ENCODE results near the gene KRT35.
"Not testable (repeated sequence)": the region's sequence is repeated elsewhere in the genome, so short reads cannot be mapped to it uniquely, and the experiment has no call there.

The KRT35 gene

GRCh38 chr17:41434415-41434814 is 46.5 kb downstream of the KRT35 start:
- TF ChIP-seq CTCF (conservative IDR thresholded peaks at IDR 0.05; ENCODE audit: low read length), result no peak
- no peak for DNase-seq (ENCODE audit: low read depth)
- H3K4me3 ChIP-seq (ENCODE audit: low read length), result no peak overlapping the region

GRCh38 chr17:41434005-41434404 is 46.9 kb downstream of the KRT35 start:
- no peak for DNase-seq (ENCODE audit: low read depth)
- no peak overlapping the region for H3K4me3 ChIP-seq (ENCODE audit: low read length)
- TF ChIP-seq CTCF (conservative IDR thresholded peaks at IDR 0.05; ENCODE audit: low read length), result no peak

- H3K4me3 ChIP-seq (ENCODE audit: low read length), result no peak overlapping the region
- DNase-seq (ENCODE audit: low read depth), result no peak
- TF ChIP-seq CTCF (conservative IDR thresholded peaks at IDR 0.05; ENCODE audit: low read length), result no peak
Measured at GRCh38 chr17:41433586-41433985, 47.4 kb downstream of the KRT35 start.

- H3K4me3 ChIP-seq (ENCODE audit: low read length); DNase-seq (ENCODE audit: low read depth): not testable (repeated sequence)
Measured at GRCh38 chr17:41430376-41430775, 50.6 kb downstream of the KRT35 start.

- no peak overlapping the region for H3K4me3 ChIP-seq (ENCODE audit: low read length)
- TF ChIP-seq CTCF (conservative IDR thresholded peaks at IDR 0.05; ENCODE audit: low read length), result no peak
- DNase-seq (ENCODE audit: low read depth), result no peak
Measured at GRCh38 chr17:41429667-41430066, 51.3 kb downstream of the KRT35 start.

GRCh38 chr17:41428591-41429291 is 52.2 kb downstream of the KRT35 start:
- no peak for TF ChIP-seq CTCF (conservative IDR thresholded peaks at IDR 0.05; ENCODE audit: low read length)
- no peak overlapping the region for H3K4me3 ChIP-seq (ENCODE audit: low read length)
- peak; percentile 18 for DNase-seq (ENCODE audit: low read depth)
